IMR-90 (cell line): ENCODE data around the gene SFTA2. TPM values are rescaled to one million over a fixed set of nuclear protein-coding genes. Genes with fewer than 3 reads are reported as not detected.

Source experiments
- ATAC-seq: fragments of 200-7000 bp; cut with Tn5 transposase; 2 replicates; pipeline ENCODE4 v1.9.1; 2020; ENCODE audit warnings: low read depth, mild to moderate bottlenecking, moderate library complexity
- BruUV-seq: library from RNA; stranded (reverse); fragments of 400-500 nt; replicated peaks from 2 replicates; lab custom pipeline; 2021; lab: Mats Ljungman, UMichigan
- CTCF ChIA-PET: fragments of 300-600 bp; formaldehyde crosslinking; extraction: SDS; loops from one replicate; lab custom pipeline; 2021; ENCODE audit warnings: antibody characterized with exemption; lab: Yijun Ruan, JAX
- POLR2A ChIA-PET: fragments of 300-600 bp; sonication (Branson Sonifier 250); formaldehyde crosslinking; loops from one replicate; lab custom pipeline; 2022; ENCODE audit warnings: antibody characterized with exemption; ENCODE audit not compliant: unreplicated experiment; lab: Charles Lee
- DNase-seq: peaks from one replicate; pipeline ENCODE4 v3.0.0; 2013
- H2AFZ ChIP-seq: replicated peaks from 2 replicates; pipeline ENCODE3; 2013; ENCODE audit warnings: low read length, mild to moderate bottlenecking; ENCODE audit not compliant: poor library complexity
- H2AK5ac ChIP-seq: 2 replicates; pipeline ENCODE4 v1.6.1; 2013; ENCODE audit warnings: low read depth, low read length, inconsistent platforms
- H2AK9ac ChIP-seq: replicated peaks from 2 replicates; pipeline ENCODE3; 2013; ENCODE audit warnings: mild to moderate bottlenecking, low read depth, low read length, moderate library complexity; ENCODE audit not compliant: poor library complexity
- H2BK120ac ChIP-seq: 2 replicates; pipeline ENCODE4 v1.6.1; 2013; ENCODE audit warnings: low read depth, low read length, inconsistent platforms
- H2BK15ac ChIP-seq: 3 replicates; pipeline ENCODE4 v1.6.1; 2013; ENCODE audit warnings: low read depth, low read length, inconsistent platforms
- H2BK20ac ChIP-seq: 2 replicates; pipeline ENCODE4 v1.6.1; 2013; ENCODE audit warnings: low read depth, mild to moderate bottlenecking, inconsistent platforms, low read length, moderate library complexity
- H2BK5ac ChIP-seq: 2 replicates; pipeline ENCODE4 v1.6.1; 2013; ENCODE audit warnings: mild to moderate bottlenecking, low read depth, low read length, inconsistent platforms; ENCODE audit not compliant: poor library complexity, severe bottlenecking
- H3K14ac ChIP-seq: replicated peaks from 2 replicates; pipeline ENCODE4 v1.6.1; 2013; ENCODE audit warnings: low read depth, low read length, inconsistent platforms
- H3K18ac ChIP-seq: 2 replicates; pipeline ENCODE4 v1.6.1; 2013; ENCODE audit warnings: low read depth, low read length, control low read depth
- H3K23ac ChIP-seq: 2 replicates; pipeline ENCODE4 v1.6.1; 2013; ENCODE audit warnings: low read depth, low read length, inconsistent platforms
- H3K27ac ChIP-seq: 2 replicates; pipeline ENCODE4 v1.5.1; 2013; ENCODE audit warnings: mild to moderate bottlenecking, control low read depth, low read length; ENCODE audit not compliant: insufficient read depth
- H3K27me3 ChIP-seq: 2 replicates; pipeline ENCODE4 v1.6.1; 2013; ENCODE audit warnings: low read length; ENCODE audit not compliant: control insufficient read depth, insufficient read depth
- H3K36me3 ChIP-seq: 2 replicates; pipeline ENCODE4 v1.6.1; 2013; ENCODE audit warnings: low read length, mixed read lengths; ENCODE audit not compliant: control insufficient read depth, insufficient read depth
- H3K4ac ChIP-seq: 2 replicates; pipeline ENCODE4 v1.6.1; 2013; ENCODE audit warnings: low read depth, low read length, inconsistent platforms
- H3K4me1 ChIP-seq: 2 replicates; pipeline ENCODE4 v1.6.1; 2013; ENCODE audit warnings: low read length, mixed read lengths; ENCODE audit not compliant: control insufficient read depth, insufficient read depth
- H3K4me2 ChIP-seq: 2 replicates; pipeline ENCODE4 v1.6.1; 2013; ENCODE audit warnings: low read depth, mild to moderate bottlenecking, control low read depth, low read length, moderate library complexity
- H3K4me3 ChIP-seq: 2 replicates; pipeline ENCODE4 v1.5.1; 2013; ENCODE audit warnings: low read depth, mild to moderate bottlenecking, control low read depth, low read length, moderate library complexity; ENCODE audit not compliant: insufficient read depth
- H3K56ac ChIP-seq: 2 replicates; pipeline ENCODE4 v1.6.1; 2013; ENCODE audit warnings: low read length, inconsistent platforms; ENCODE audit not compliant: insufficient read depth; ENCODE audit errors: extremely low read depth
- H3K79me1 ChIP-seq, 2 experiments: 2 replicates each; pipeline ENCODE4 v1.6.1; 2013; ENCODE audit warnings: low read length in 2 of 2, inconsistent platforms in 1 of 2, low read depth in 1 of 2
- H3K9ac ChIP-seq: 2 replicates; pipeline ENCODE4 v1.6.1; 2013; ENCODE audit warnings: low read depth, low read length, control low read depth
- H3K9me1 ChIP-seq: 2 replicates; pipeline ENCODE4 v1.6.1; 2013; ENCODE audit warnings: low read length, inconsistent platforms; ENCODE audit not compliant: insufficient read depth
- H3K9me3 ChIP-seq: 2 replicates; pipeline ENCODE4 v1.6.1; 2013; ENCODE audit warnings: low read length; ENCODE audit not compliant: control insufficient read depth, insufficient read depth
- H4K20me1 ChIP-seq: 2 replicates; pipeline ENCODE4 v1.6.1; 2013; ENCODE audit warnings: low read length, inconsistent platforms; ENCODE audit not compliant: insufficient read depth
- H4K5ac ChIP-seq: 2 replicates; pipeline ENCODE4 v1.6.1; 2013; ENCODE audit warnings: mild to moderate bottlenecking, low read depth, low read length, control low read depth
- H4K8ac ChIP-seq, 2 experiments: 2 replicates each; pipeline ENCODE4 v1.6.1; 2013; ENCODE audit warnings: low read depth in 2 of 2, low read length in 2 of 2, control low read depth in 1 of 2, inconsistent platforms in 1 of 2
- H4K91ac ChIP-seq: 2 replicates; pipeline ENCODE4 v1.6.1; 2013; ENCODE audit warnings: low read depth, low read length, inconsistent platforms; ENCODE audit not compliant: insufficient read depth
- BHLHE40 ChIP-seq: fragments of 150-350 bp; IDR thresholded peaks from 2 replicates; pipeline ENCODE4 v1.6.1; 2016; ENCODE audit warnings: mild to moderate bottlenecking, low read depth, low read length
- CEBPB ChIP-seq: IDR thresholded peaks from 2 replicates; pipeline ENCODE4 v1.6.1; 2012; ENCODE audit warnings: low read depth, low read length, improper control_type of control experiment
- CHD1 ChIP-seq: IDR thresholded peaks from 2 replicates; pipeline ENCODE4 v1.6.1; 2012; ENCODE audit warnings: low read depth, low read length, improper control_type of control experiment
- CTCF ChIP-seq: conservative IDR thresholded peaks from 2 replicates; pipeline ENCODE4 v1.5.1; 2012; ENCODE audit warnings: mild to moderate bottlenecking, low read depth, low read length, improper control_type of control experiment
- ELK1 ChIP-seq: fragments of 150-350 bp; IDR thresholded peaks from 2 replicates; pipeline ENCODE4 v1.6.1; 2016; ENCODE audit warnings: low read depth, mild to moderate bottlenecking, low read length, moderate library complexity, borderline replicate concordance
- FOS ChIP-seq: fragments of 150-350 bp; IDR thresholded peaks from 2 replicates; pipeline ENCODE4 v1.6.1; 2016; ENCODE audit warnings: low read depth, low read length
- MAZ ChIP-seq: IDR thresholded peaks from 2 replicates; pipeline ENCODE4 v1.6.1; 2012; ENCODE audit warnings: low read depth, mild to moderate bottlenecking, low read length, improper control_type of control experiment, moderate library complexity, borderline replicate concordance
- POLR2A ChIP-seq: IDR thresholded peaks from 2 replicates; pipeline ENCODE4 v1.6.1; 2012; ENCODE audit warnings: mild to moderate bottlenecking, low read depth, low read length
- RAD21 ChIP-seq: IDR thresholded peaks from 2 replicates; pipeline ENCODE4 v1.6.1; 2012; ENCODE audit warnings: low read length, improper control_type of control experiment
- SMC3 ChIP-seq: fragments of 150-350 bp; IDR thresholded peaks from 2 replicates; pipeline ENCODE4 v1.6.1; 2016; ENCODE audit warnings: low read depth, mild to moderate bottlenecking, antibody characterized with exemption, low read length, moderate library complexity
- WGBS, 2 experiments: methylation state at CpG; one replicate each; pipeline versions ENCODE4 v1.1.5 to v1.1.7; 2013; ENCODE audit warnings: missing lambda C conversion rate in 2 of 2; ENCODE audit not compliant: insufficient read length in 1 of 2; ENCODE audit errors: extremely low coverage in 2 of 2; 5-methylcytosine and 5-hydroxymethylcytosine counted together
- dilution Hi-C: fragments of 300-500 bp; cut with HindIII; formaldehyde crosslinking; loops from one replicate; pipeline ENCODE4 v1.14.3; 2018; ENCODE audit warnings: low sequenced_read_pairs; ENCODE audit not compliant: unreplicated experiment
- in situ Hi-C: fragments of 300-500 bp; cut with MboI; formaldehyde crosslinking; loops from 3 replicates; pipeline ENCODE4 v1.14.3; 2019; ENCODE audit warnings: low sequenced_read_pairs, inconsistent platforms, mixed read lengths
- intact Hi-C: fragments of 100-400 bp; cut with micrococcal nuclease; formaldehyde crosslinking; loops from 2 replicates; pipeline ENCODE4 v1.10.0; 2022
- polyA plus RNA-seq, 3 experiments: library from polyadenylated mRNA; depleted of rRNA; stranded (reverse); fragments of >200 nt; gene quantifications; 2 replicates each; pipeline ENCODE4 v1.2.3, GENCODE V29; 2012; ENCODE audit warnings: low replicate concordance in 1 of 3
- total RNA-seq: library from RNA; depleted of rRNA; stranded (reverse); fragments of >200 nt; gene quantifications from 2 replicates; pipeline ENCODE4 v1.2.3, GENCODE V29; 2012
- TF ChIP-seq, protein P1 (sequence below): fragments of 150-350 bp; IDR thresholded peaks from 2 replicates; pipeline ENCODE4 v1.6.1; 2017; ENCODE audit warnings: mild to moderate bottlenecking, antibody characterized with exemption, low read length, low read depth

Gene SFTA2
- total and polyA plus RNA-seq, 2 of the 4 experiments (the other 2 are of a cell fraction): not detected

DNA sequence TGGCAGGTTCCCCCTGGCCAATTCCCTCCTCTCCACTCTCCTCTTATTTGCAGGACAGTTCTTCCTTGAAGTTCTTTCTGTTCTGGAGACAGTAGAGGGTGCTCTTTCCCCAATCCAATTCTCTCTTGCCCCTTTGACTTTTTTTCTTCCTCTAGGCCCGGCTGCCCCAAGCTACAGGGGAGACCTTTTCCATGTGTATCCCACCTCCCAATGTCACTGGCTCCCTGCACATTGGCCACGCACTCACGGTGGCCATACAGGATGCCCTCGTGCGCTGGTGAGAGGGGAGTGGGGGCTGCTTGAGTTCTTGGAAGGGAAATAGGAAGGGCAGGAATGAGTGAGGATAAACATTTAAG lies 16.4 kb downstream of the SFTA2 start:
- no peaks in the 10 kb centered on the region for H3K9me1 ChIP-seq
- H3K14ac ChIP-seq: no peak overlapping the region
- no peaks in the 10 kb centered on the region for H3K9me3 ChIP-seq
- H3K79me1 ChIP-seq: peaks cover 5 to 6% of the 10 kb centered on the region in 2 experiments; a peak in 1 of 4 replicates
- H3K4me2 ChIP-seq: no peak overlapping the region; the same call in 1 of the 2 replicates
- peak overlapping the region; percentile 32; the same call in 1 of the 2 replicates for H2BK120ac ChIP-seq
- peak overlapping the region; percentile 88 for H2AK5ac ChIP-seq
- no peaks in the 10 kb centered on the region for H4K20me1 ChIP-seq
- H3K4me1 ChIP-seq: peaks cover 12% of the 10 kb centered on the region
- H2BK15ac ChIP-seq: 0 out of 3 replicates have a peak overlapping the region, but pooled peaks have one; percentile 32
- peak overlapping the region; percentile 77 to 100; a peak in 2 of 4 replicates for H4K8ac ChIP-seq
- in situ Hi-C loops (loop anchor here (5.0 kb wide), 1 partner anchor 162 kb away; no protein-coding TSS in a partner anchor), dilution Hi-C loops (no loop called here), intact Hi-C loops (loop anchor here (1.0 to 10.0 kb wide), 3 partner anchors 155 to 279 kb away; no protein-coding TSS in a partner anchor)
- H3K4ac ChIP-seq: peak overlapping the region; percentile 46; the same call in 1 of the 2 replicates
- H4K5ac ChIP-seq: peak overlapping the region; percentile 35; the same call in 1 of the 2 replicates
- TF ChIP-seq BHLHE40 (no peak), ELK1 (no peak), SMC3 (peak; percentile 89), CHD1 (no peak), FOS (no peak), POLR2A (no peak), MAZ (no peak), CTCF (peak; percentile 87), CEBPB (no peak), RAD21 (peak; percentile 86)
- TF ChIP-seq, protein P1, sequence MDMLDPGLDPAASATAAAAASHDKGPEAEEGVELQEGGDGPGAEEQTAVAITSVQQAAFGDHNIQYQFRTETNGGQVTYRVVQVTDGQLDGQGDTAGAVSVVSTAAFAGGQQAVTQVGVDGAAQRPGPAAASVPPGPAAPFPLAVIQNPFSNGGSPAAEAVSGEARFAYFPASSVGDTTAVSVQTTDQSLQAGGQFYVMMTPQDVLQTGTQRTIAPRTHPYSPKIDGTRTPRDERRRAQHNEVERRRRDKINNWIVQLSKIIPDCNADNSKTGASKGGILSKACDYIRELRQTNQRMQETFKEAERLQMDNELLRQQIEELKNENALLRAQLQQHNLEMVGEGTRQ: no peak
- H4K91ac ChIP-seq: peak overlapping the region; percentile 62
- H3K36me3 ChIP-seq: peaks cover 29% of the 10 kb centered on the region
- H2BK20ac ChIP-seq: peak overlapping the region; percentile 43; the same call in 1 of the 2 replicates
- DNase-seq: peak; percentile 71
- H3K23ac ChIP-seq: no peak overlapping the region
- peak overlapping the region; percentile 88 for H2AK9ac ChIP-seq
- no peak overlapping the region; the same call in 1 of the 2 replicates for H3K56ac ChIP-seq
- 40% methylated on average over 2 of the region's 5 CpGs; no CpG with 5 or more reads in 1 of the 2 experiments for WGBS, 2 experiments
- ChIA-PET CTCF (interaction anchor here (0.6 to 3.6 kb wide), 16 partner anchors 11 to 1223 kb away, joined by 3 to 31 read pairs (median 4); partner anchors contain the start of gene SFTA2), POLR2A (no interaction called here)
- no peak overlapping the region for H2BK5ac ChIP-seq
- H3K27ac ChIP-seq: no peak overlapping the region
- peak overlapping the region; percentile 22; the same call in 1 of the 2 replicates for H3K9ac ChIP-seq
- peak overlapping the region; percentile 93 for H2AFZ ChIP-seq
- peak; percentile 47 for ATAC-seq
- no peak overlapping the region for H3K4me3 ChIP-seq
- no TSS peak for BruUV-seq
- H3K18ac ChIP-seq: no peak overlapping the region
- no peaks in the 10 kb centered on the region for H3K27me3 ChIP-seq
